Glutamatergic neuron (in vitro differentiated cells): ENCODE data around the gene FRMD4A. TPM values are rescaled to one million over a fixed set of nuclear protein-coding genes. Genes with fewer than 3 reads are reported as not detected.
"Not testable (repeated sequence)": the region's sequence is repeated elsewhere in the genome, so short reads cannot be mapped to it uniquely, and the experiment has no call there.

Source experiments
- DNase-seq: peaks from one replicate; pipeline ENCODE4 v3.0.0; 2022
- H3K27ac Mint-ChIP-seq: one replicate; pipeline ENCODE4 v1.8.0; 2020; ENCODE audit warnings: mild to moderate bottlenecking, mixed read lengths, inconsistent platforms; ENCODE audit not compliant: unreplicated experiment
- H3K27me3 Mint-ChIP-seq: one replicate; pipeline ENCODE4 v1.8.0; 2020; ENCODE audit warnings: mild to moderate bottlenecking, moderate library complexity, mixed read lengths, inconsistent platforms; ENCODE audit not compliant: unreplicated experiment
- H3K36me3 Mint-ChIP-seq: one replicate; pipeline ENCODE4 v1.8.0; 2020; ENCODE audit warnings: mild to moderate bottlenecking, mixed read lengths, inconsistent platforms; ENCODE audit not compliant: unreplicated experiment
- H3K4me1 Mint-ChIP-seq: one replicate; pipeline ENCODE4 v1.8.0; 2020; ENCODE audit warnings: mild to moderate bottlenecking, low read depth, mixed read lengths, inconsistent platforms; ENCODE audit not compliant: unreplicated experiment
- H3K4me3 Mint-ChIP-seq: one replicate; pipeline ENCODE4 v1.8.0; 2020; ENCODE audit warnings: mild to moderate bottlenecking, mixed read lengths, inconsistent platforms; ENCODE audit not compliant: unreplicated experiment
- H3K9me3 Mint-ChIP-seq: one replicate; pipeline ENCODE4 v1.8.0; 2020; ENCODE audit warnings: mild to moderate bottlenecking, moderate library complexity, mixed read lengths, inconsistent platforms; ENCODE audit not compliant: unreplicated experiment
- CTCF ChIP-seq: fragments of 200-600 bp; sonication (generic); IDR thresholded peaks from one replicate; pipeline ENCODE4 v1.5.0; 2021; ENCODE audit not compliant: partially characterized antibody, unreplicated experiment
- total RNA-seq: library from RNA; stranded (reverse); fragmentation: NEBNext Ultra II Directional; extraction: Animal tissue kit (Norgen Biotek cat#: 25700); gene quantifications from one replicate; pipeline ENCODE4 v1.2.1, GENCODE V29; 2021; ENCODE audit not compliant: unreplicated experiment

FRMD4A gene
- total RNA-seq, 1 donor from 2014 or later: 70.6 TPM

DNA sequence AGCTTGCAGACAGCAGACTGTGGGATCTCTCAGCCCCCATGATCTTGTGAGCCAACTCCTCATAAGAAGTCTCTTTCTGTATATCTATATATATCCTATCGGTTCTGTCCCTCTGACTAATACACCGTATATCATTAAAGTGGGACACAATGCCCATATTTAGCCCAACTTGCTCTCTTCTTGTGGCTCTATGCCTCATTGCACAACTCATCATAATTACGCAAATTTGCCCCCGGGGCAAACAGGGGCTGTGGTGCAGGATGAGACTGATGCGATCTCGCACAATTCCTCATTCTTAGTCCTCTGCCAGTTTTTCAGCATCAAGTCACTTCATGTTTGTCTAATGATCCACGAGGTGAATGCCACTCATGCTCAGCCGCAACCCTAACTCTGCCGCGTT is 560.8 kb downstream of the FRMD4A start:
- no peak overlapping the region for H3K4me3 Mint-ChIP-seq
- H3K27me3 Mint-ChIP-seq: peaks cover 9% of the 10 kb centered on the region
- H3K9me3 Mint-ChIP-seq: peaks cover 3% of the 10 kb centered on the region
- no peak overlapping the region for H3K27ac Mint-ChIP-seq
- DNase-seq: no peak
- peaks cover 14% of the 10 kb centered on the region for H3K4me1 Mint-ChIP-seq
- no peak for TF ChIP-seq CTCF
- H3K36me3 Mint-ChIP-seq: no peaks in the 10 kb centered on the region

DNA sequence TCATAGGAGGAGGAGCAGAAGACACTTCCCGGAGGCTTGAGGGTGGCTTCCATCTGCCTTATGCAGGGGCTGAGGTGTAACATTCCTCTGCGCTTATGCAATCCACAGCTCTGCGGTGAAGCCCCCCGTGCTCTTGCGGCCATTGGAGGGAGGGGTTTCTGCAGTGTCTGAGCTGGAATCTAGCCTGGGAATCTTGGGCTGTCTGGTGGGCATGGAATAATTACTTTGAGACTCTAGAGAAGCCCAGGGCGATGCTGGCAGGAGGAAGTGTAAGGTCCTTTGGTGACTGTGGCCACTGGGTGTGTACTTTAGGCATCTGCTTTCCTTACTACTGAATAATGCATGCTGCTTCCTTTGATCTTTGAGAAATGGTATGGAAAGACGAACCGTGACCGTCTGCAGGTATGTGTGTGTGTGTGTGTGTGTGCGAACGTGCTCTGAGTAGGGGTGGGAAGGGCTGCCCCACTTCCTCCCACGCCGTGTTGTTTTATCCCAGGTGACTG is 563.0 kb downstream of the FRMD4A start:
- H3K9me3 Mint-ChIP-seq: peaks cover 3% of the 10 kb centered on the region
- no peak for TF ChIP-seq CTCF
- H3K4me1 Mint-ChIP-seq: peaks cover 14% of the 10 kb centered on the region
- DNase-seq: no peak
- no peak overlapping the region for H3K4me3 Mint-ChIP-seq
- H3K36me3 Mint-ChIP-seq: no peaks in the 10 kb centered on the region
- no peak overlapping the region for H3K27ac Mint-ChIP-seq
- H3K27me3 Mint-ChIP-seq: peaks cover 10% of the 10 kb centered on the region

- H3K27ac Mint-ChIP-seq, H3K36me3 Mint-ChIP-seq, H3K4me3 Mint-ChIP-seq, H3K9me3 Mint-ChIP-seq, H3K27me3 Mint-ChIP-seq, DNase-seq: not testable (repeated sequence)
- H3K4me1 Mint-ChIP-seq: peaks cover 14% of the 10 kb centered on the region
These were observed 563.6 kb downstream of the FRMD4A start for GRCh38 chr10:13767148-13767547.

DNA sequence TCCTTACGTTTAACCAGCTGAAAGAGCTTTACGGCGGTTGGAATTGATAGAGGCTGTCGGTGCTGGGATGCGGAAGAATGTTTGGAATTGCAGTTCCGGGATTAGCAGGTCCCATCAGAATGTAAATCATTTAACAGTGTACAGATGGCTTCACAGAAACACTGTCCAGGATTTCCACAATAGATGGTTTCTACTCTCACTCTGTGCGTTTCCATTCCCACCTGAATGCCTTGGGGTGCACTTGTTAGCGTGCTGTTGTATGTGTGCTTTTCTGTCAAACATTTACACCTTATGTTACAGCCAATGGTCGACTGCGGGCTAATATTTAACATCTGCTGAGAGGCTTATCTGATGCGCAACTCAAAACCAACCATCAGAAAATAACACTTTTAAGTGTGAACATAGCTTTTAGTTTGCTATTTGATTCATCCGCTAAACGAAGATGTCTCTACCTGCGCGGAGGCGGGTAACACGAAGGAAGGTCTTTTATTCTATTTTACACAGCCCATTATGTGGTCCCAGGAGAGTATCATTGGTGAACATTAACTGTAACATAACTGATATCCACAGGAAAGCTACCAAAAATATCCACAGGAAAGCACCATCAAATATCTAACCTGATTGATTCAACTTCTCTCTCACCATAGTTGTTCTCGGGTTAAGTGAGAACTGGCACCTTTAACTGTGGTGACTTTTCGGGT is 564.9 kb downstream of the FRMD4A start:
- Mint-ChIP-seq H3K9me3 (peaks cover 3% of the 10 kb centered on the region), H3K36me3 (no peaks in the 10 kb centered on the region), H3K4me3 (no peak overlapping the region), H3K4me1 (peaks cover 18% of the 10 kb centered on the region), H3K27ac (no peak overlapping the region), H3K27me3 (peaks cover 10% of the 10 kb centered on the region)
- DNase-seq: no peak
- TF ChIP-seq CTCF: no peak

DNA sequence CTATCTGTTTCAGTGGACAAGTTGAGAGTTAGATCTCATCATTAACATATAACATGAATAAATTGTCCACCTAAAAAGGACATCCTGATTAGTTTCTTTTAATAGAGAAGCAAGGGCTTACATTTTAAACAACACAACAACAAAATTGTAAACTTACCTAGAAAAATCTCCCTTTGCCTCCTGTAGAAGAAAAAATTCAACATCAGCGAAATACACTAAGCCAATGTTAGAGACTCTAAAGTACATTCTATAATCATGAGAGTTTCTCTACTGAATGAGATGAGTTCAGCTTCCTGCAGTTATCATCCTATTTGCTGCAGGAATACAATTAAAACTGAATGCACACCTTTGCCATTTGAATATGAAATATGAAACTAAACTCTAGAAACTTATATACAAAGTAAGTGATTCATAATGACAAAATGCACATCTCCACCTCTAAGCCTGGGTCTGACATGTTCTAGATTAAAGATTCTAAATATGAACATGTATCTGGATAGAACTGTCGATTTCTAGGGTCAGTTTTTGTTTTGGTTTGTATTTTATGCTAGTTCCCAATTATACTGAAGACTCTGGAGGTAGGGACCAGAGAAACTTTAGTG is 569.1 kb downstream of the FRMD4A start:
- Mint-ChIP-seq H3K36me3 (no peaks in the 10 kb centered on the region), H3K4me1 (peaks cover 30% of the 10 kb centered on the region), H3K27ac (no peak overlapping the region), H3K27me3 (peaks cover 11% of the 10 kb centered on the region), H3K9me3 (peaks cover 1% of the 10 kb centered on the region), H3K4me3 (no peak overlapping the region)
- no peak for TF ChIP-seq CTCF
- no peak for DNase-seq
